GM03348 (cell line): ENCODE measurements around the gene SIKE1.
A peak's percentile ranks its signal among the peaks of the same experiment; 100 is the strongest.
"Not testable (repeated sequence)": the region's sequence is repeated elsewhere in the genome, so short reads cannot be mapped to it uniquely, and the experiment has no call there.

Source experiments
- DNase-seq: peaks from one replicate; pipeline ENCODE4 v3.0.0; 2012; ENCODE audit warnings: low spot score

Gene SIKE1

GRCh38 chr1:114780344-114781226 lies at the start of gene SIKE1:
TSS of gene SIKE1 (minus strand) at chr1:114780685. CDS start at chr1:114780607, 78 bp downstream.
- peak; percentile 94 for DNase-seq

- not testable (repeated sequence) for DNase-seq
These were observed 49.6 kb upstream of the SIKE1 start for GRCh38 chr1:114830075-114830474.

- DNase-seq = peak; percentile 9
These were observed 47.8 kb upstream of the SIKE1 start for GRCh38 chr1:114828251-114828650.

GRCh38 chr1:114821978-114822377 lies 41.5 kb upstream of the SIKE1 start:
- no peak for DNase-seq

GRCh38 chr1:114820392-114820791 lies 39.9 kb upstream of the SIKE1 start:
- no peak for DNase-seq

GRCh38 chr1:114819869-114820268 lies 39.4 kb upstream of the SIKE1 start:
- DNase-seq = no peak

GRCh38 chr1:114804449-114804848 lies 24.0 kb upstream of the SIKE1 start:
- not testable (repeated sequence) for DNase-seq

GRCh38 chr1:114803001-114803400 lies 22.5 kb upstream of the SIKE1 start:
- DNase-seq = no peak

GRCh38 chr1:114794038-114794437 lies 13.6 kb upstream of the SIKE1 start:
- DNase-seq = no peak

- DNase-seq = not testable (repeated sequence)
These were observed 10.1 kb upstream of the SIKE1 start for GRCh38 chr1:114790581-114790980.

- not testable (repeated sequence) for DNase-seq
These were observed 6.0 kb upstream of the SIKE1 start for GRCh38 chr1:114786440-114786839.

- no peak for DNase-seq
These were observed 2.0 kb upstream of the SIKE1 start for GRCh38 chr1:114782476-114782875.

GRCh38 chr1:114779722-114780121 lies 763 bp downstream of the SIKE1 start:
- DNase-seq = no peak

- DNase-seq = not testable (repeated sequence)
These were observed 3.8 kb downstream of the SIKE1 start for GRCh38 chr1:114776726-114777125.

- no peak for DNase-seq
These were observed 8.5 kb downstream of the SIKE1 start for GRCh38 chr1:114771992-114772391.

- DNase-seq = no peak
These were observed 9.5 kb downstream of the SIKE1 start for GRCh38 chr1:114770989-114771388.

- DNase-seq = no peak
These were observed 15.8 kb downstream of the SIKE1 start for GRCh38 chr1:114764689-114765088.

- DNase-seq = peak; percentile 13
These were observed 22.1 kb downstream of the SIKE1 start for GRCh38 chr1:114758256-114758832.

GRCh38 chr1:114757455-114758255 lies 22.8 kb downstream of the SIKE1 start, which contains the start of gene CSDE1:
TSS of gene CSDE1 (minus strand) at chr1:114757984. CDS start at chr1:114739890, 18,094 bp downstream.
- peak; percentile 96 for DNase-seq

GRCh38 chr1:114756949-114757454 lies 23.5 kb downstream of the SIKE1 start:
- DNase-seq = peak; percentile 58

- no peak for DNase-seq
These were observed 24.2 kb downstream of the SIKE1 start for GRCh38 chr1:114756009-114756892.
